Stimulated activated CD4-positive, alpha-beta T cell treated with anti-CD3 and anti-CD28 coated beads, Interleukin-15, amount 100 ng/mL, for 48 hours (primary cell): ENCODE data around the gene MTREX.
A peak's percentile ranks its signal among the peaks of the same experiment; 100 is the strongest.
"Not testable (repeated sequence)": the region's sequence is repeated elsewhere in the genome, so short reads cannot be mapped to it uniquely, and the experiment has no call there.

Experiments used
- DNase-seq, 2 donors: peaks; one replicate each; pipeline ENCODE4 v3.0.0-alpha.2; 2020; ENCODE audit warnings: low read depth in 2 of 2

Gene MTREX

GRCh38 chr5:55307383-55308253 lies at the start of gene MTREX, which contains the start of gene DHX29:
MTREX (plus strand) TSS chr5:55307989; CDS start chr5:55308014, 25 bp downstream.
DHX29 (minus strand) TSS chr5:55307694; CDS start chr5:55307573, 121 bp downstream.
- peak; percentile 80 to 82 for DNase-seq

DNA sequence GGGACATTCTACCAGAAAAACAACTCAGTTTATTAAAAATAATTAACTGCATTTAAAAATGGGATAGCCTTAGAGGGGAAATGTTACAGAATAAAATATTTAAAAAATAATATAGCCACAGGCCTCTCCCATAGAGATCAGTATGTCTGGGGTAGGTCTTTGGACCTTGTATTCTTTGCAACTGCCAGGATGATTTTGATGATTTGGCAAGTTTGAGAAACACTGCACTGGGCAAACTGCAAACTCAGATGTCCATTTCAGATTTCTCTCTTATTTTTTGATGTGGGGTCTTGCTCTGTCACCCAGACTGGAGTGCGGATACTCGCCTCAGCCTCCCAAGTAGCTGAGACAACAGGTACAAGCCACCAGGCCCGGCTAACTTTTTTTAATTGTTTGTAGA lies 49.5 kb upstream of the MTREX start:
- no peak for DNase-seq

DNA sequence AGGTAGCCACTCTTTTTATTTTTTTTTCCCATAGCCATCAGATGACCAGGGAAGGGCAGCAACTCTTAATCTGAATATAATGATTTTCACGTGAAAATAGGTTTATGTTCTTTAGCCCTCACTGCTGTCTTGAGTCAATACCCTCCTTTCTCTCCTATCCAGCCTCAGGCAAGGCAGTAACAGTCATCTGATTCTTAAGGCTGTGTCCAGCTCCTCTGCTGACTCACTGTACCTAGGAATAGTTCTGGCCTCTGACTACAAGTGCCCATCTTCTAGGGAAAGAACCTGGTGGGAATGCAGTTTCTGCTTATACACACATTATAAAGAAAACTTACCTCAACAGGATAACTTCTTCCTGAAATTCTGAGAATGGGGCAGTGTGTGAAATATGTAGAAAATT lies 31.0 kb upstream of the MTREX start:
- DNase-seq, result no peak

GRCh38 chr5:55278778-55279177 lies 29.0 kb upstream of the MTREX start:
- no peak for DNase-seq

- no peak for DNase-seq
Measured at GRCh38 chr5:55286411-55286933, 21.3 kb upstream of the MTREX start.

DNA sequence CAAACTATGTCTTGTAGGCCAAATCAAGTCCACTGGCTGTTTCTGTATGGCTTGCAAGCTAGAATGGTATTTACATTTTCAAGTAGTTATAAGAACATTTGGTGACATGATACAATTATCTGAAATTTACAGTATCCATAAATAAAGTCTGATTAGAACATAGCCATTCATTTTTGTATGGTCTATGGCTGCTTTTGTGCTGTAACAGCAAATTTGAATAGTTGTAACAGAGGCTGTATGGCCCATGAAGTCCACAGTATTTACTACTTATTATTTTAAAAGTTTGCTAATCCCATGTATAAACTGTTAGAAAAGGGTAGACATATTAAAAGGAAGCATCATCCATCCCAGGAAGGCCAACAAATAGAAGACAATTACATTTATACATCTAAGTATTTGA lies 18.0 kb upstream of the MTREX start:
- no peak for DNase-seq

- DNase-seq, result no peak
Measured at GRCh38 chr5:55290991-55291390, 16.8 kb upstream of the MTREX start.

DNA sequence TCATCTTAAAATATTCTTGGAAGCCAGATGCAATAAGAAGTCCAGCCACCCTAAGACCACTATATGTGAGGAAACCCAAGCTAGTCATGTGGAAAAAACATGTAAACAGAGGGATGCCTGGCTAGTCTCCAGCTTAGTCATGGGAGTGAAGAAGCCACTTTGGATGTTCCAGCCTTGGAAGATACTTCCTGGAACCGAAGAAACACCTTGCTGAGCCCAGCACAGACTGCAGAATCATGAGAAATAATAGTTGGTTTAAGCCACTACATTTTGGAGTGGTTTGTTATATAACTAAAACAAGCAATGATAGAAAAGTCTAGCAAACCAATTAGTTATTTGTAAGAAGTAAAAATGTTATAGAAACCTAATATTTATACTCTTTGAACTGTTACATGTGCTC lies 12.9 kb upstream of the MTREX start:
- DNase-seq, result no peak

GRCh38 chr5:55300890-55301289 lies 6.9 kb upstream of the MTREX start:
- DNase-seq, result no peak

DNA sequence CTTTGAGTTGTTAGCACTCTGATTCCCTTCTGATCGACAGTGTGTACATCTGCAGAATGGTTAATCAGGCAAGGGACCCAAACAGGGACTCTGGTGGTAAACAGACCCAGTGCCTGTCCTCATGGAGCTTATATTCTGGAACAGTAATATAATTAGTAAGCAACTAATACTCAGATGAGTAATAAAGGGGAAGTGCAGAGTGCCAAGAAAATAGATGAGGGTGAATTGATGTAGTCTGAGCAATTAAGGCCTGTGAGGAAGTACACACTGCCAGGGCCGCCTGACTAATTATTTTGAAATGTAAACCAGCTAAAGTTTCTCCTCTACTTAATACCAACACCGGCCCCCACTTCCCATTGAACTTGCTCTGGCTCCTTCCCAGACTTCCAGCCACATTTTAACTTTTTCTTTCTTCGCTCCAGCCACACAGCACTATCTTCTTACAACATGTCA lies 4.5 kb upstream of the MTREX start:
- DNase-seq, result no peak

- no peak for DNase-seq
Measured at GRCh38 chr5:55304584-55304983, 3.2 kb upstream of the MTREX start.

GRCh38 chr5:55305345-55305744 lies 2.4 kb upstream of the MTREX start:
- DNase-seq, result no peak

- no peak for DNase-seq
Measured at GRCh38 chr5:55306641-55307382, 977 bp upstream of the MTREX start.

- DNase-seq, result peak in 1 of 2 donors; percentile 4
Measured at GRCh38 chr5:55308254-55308836, 556 bp downstream of the MTREX start.

GRCh38 chr5:55313870-55314617 lies 6.3 kb downstream of the MTREX start:
- DNase-seq, result no peak

DNA sequence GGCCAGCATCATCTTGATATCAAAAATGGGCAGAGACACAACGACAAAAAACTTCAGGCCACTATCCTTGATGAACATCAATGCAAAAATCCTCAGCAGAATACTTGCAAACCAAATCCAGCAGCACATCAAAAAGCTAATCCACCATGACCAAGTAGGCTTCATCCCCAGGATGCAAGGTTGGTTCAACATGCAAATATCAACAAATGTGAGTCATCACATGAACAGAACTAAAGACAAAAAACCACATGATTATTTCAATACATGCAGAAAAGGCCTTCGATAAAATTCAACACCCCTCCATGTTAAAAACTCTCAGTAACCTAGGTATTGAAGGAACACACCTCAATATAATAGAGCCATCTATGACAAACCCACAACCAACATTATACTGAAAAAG lies 8.5 kb downstream of the MTREX start:
- DNase-seq, result no peak

DNA sequence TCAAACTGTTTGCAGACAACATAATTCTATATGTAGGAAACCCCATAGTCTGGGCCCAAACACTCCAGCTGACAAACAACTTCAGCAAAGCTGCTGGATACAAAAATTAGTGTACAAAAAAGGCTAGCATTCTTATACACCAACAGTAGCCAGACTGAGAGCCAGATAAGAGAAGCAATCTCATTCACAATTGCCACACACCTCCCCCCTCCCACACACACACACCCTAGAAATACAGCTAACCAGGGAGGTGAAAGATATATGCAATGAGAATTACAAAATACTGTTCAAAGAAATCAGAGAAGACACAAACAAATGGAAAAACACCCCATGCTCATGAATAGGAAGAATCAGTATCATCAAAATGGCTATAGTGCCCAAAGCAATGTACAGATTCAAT lies 9.0 kb downstream of the MTREX start:
- DNase-seq, result no peak

DNA sequence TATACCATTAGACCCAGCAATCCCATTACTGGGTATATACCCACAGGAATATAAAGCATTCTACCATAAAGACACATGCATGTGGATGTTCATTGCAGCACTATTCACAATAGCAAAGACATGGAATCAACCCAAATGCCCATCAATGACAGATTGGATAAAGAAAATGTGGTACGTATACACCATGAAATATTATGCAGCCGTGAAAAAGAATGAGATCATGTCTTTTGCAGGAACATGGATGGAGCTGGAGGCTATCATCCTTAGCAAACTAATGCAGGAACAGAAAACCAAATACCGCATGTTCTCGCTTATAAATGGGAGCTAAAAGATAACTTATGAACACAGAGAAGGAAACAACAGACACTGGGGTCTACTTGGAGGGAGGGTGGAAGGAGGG lies 10.4 kb downstream of the MTREX start:
- not testable (repeated sequence) for DNase-seq

- DNase-seq, result no peak
Measured at GRCh38 chr5:55319491-55319890, 11.7 kb downstream of the MTREX start.

DNA sequence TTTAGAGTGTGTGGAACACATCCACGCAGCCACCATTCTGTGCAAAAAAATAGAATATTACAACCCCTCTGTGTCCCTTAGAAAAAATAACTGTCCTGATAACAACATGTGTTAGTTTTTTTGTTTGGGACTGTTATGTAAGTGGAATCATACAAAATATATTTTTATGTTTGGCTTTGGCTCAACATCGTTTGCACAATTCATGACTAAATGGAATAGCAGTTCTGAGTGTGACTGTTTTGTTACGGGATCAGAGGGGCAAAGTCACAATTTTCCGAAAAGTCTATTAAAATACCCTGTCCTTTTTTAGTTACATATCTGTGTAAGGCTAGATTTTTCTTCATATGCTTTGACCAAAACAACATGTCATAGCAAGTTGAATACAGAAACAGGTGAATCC lies 12.8 kb downstream of the MTREX start:
- no peak for DNase-seq

- no peak for DNase-seq
Measured at GRCh38 chr5:55324006-55324405, 16.2 kb downstream of the MTREX start.
